NCI-H146 (cell line): ENCODE data around the gene AOPEP.

Experiments
- DNase-seq: peaks from one replicate; lab custom pipeline; 2025; lab: John Stamatoyannopoulos, UW

Gene AOPEP

DNA sequence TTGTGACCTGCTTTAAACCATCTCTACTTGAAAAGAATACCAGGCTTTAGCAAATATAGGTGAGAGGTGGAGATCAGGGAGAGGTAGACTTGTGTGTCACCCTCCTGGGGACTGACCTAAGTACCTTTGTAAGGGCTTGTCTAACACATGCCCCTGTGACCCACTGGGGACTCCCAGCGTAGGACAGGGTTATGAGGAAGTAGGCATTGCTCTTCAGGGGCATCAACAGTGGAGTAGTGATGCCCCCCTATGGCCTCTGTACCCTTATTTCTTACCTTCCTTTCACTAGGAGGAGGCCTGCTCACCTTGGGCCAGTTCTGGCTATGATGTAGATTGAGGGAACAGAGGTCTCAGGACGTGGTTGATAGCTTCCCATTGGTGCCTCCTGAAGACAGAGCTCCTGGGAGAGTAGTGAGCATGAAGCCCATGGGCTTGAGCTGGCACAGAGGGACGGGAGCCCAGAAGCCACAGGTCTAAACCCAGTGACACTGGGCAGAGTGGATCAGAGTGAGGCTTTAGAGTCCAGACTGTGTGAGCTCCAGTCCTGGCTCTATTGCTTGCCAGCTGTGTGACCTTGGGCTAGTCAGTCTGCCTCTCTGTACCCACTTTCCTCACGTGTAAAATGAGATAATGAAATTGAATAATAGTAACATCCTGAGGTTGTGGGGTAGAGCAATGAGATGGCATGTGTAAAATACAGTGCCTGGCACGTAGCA, 191.7 kb downstream of the AOPEP start:
- DNase-seq = no peak

- no peak for DNase-seq
Observed at GRCh38 chr9:94919376-94920098, 193.0 kb downstream of the AOPEP start.

DNA sequence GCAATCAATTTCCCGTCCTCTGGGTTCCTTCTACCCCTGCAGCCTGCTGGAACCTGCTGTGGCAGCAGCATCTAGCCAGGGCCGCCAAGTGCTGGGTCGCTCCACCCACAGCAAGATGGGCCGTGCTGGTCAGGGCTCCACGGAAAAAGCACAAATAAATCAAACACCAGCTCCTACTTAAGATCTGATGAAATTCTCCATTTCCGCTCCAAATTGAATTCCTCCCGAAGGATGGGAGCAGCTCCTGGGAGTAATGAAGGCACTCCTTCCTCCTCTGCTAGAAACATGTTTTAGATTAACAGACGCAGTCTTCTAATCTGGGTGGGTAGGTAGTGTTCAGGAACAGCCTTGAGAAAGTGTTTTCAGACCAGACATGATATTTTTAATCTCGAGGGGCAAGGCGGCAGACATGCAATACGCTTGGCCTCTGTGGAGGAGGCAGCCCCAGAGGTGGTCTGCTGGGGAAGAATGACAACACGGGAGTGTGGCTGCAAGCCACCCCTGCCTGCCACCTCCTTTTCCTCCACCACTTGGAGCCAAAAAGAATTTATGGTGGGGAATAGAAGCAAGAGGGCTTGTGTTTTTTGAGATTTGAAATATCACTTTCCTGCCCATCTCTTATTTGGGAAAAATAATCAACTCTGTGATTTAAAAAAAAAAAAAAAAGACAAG, 194.1 kb downstream of the AOPEP start:
- no peak for DNase-seq

DNA sequence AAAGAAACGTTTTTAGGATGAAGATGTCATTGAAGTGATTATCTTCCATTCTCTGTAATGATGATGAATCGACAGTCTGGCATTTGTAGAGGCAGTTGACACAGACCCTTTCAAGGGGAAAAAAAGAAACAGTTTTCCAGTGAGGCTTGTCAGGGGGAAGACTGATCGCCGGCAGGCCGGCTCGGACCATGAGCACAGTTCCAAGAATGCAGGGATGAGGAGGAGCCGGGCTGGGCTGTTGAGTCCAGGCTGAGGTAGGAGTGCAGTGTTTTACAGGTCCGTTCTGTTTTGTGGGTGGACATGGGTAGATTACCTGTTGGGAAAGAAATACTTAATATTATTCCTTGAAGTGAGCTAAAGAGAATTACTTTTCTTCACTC, 194.6 kb downstream of the AOPEP start:
- no peak for DNase-seq

DNA sequence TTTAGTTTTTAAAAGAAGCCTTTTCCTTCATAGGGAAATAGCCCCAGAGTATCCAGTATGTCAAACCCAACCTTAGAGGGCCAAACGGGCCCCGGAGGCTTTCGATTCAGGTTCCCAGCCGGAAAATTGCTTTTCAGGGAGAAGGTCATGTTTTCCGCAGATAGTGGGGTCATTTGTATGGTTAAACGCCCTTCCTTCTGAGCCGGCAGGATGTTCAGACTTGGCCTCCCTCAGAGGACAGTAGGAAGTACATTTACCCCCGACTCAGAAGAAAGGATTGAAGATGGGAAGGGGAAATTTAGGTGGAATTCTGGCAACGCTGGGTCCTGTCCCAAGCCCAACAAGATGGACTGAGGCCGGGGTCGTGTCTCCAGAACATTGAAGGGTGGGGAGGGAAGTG, 195.2 kb downstream of the AOPEP start:
- no peak for DNase-seq

DNA sequence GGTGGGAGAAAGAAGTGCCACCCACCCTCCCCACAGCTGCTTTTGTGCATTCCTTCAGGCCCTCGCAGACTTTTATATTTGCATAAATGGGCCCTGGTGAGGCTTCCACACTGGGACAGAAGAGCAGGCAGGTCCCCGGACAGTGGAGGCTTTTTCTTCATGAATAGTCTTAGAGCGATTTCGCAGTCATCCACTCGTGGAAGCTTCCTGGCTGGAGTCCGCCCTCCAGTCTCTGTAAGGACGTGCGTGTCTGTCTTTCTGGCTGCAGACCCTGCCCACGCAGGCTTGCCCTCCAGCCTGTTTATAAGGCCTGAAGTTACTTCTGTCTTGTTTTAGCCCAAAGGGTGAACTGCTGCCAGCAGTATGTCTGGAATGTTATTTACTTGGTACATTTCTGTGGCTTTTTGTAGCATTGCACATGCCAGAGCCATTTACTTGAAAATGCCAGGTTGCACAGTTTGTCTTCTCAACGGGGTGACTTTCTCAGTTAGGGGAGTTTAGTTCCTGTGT, 195.7 kb downstream of the AOPEP start:
- no peak for DNase-seq

- no peak for DNase-seq
Observed at GRCh38 chr9:94922691-94923107, 196.2 kb downstream of the AOPEP start.

- DNase-seq = no peak
Observed at GRCh38 chr9:94923326-94924089, 197.0 kb downstream of the AOPEP start.

GRCh38 chr9:94925751-94926430, 199.4 kb downstream of the AOPEP start:
- DNase-seq = no peak

DNA sequence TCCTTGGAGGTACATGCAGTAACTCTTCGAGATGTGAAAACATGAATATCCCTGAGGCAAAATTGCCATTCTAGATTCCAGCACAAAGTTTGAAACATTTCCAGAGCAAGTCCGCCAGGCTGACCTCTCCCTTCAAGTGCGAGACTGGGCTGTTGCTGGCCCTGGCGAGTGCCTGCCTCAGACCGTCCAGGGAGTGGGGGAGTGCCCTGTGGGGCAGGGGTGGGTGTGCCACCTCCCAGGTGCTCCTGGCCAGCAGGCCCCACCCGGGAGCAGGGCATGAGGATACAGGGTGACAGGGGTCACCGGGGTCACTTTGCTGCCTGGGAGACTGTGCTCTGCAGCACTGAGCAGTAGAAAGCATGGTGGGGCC, 199.9 kb downstream of the AOPEP start:
- DNase-seq = no peak

- DNase-seq = no peak
Observed at GRCh38 chr9:94927048-94927761, 200.7 kb downstream of the AOPEP start.

DNA sequence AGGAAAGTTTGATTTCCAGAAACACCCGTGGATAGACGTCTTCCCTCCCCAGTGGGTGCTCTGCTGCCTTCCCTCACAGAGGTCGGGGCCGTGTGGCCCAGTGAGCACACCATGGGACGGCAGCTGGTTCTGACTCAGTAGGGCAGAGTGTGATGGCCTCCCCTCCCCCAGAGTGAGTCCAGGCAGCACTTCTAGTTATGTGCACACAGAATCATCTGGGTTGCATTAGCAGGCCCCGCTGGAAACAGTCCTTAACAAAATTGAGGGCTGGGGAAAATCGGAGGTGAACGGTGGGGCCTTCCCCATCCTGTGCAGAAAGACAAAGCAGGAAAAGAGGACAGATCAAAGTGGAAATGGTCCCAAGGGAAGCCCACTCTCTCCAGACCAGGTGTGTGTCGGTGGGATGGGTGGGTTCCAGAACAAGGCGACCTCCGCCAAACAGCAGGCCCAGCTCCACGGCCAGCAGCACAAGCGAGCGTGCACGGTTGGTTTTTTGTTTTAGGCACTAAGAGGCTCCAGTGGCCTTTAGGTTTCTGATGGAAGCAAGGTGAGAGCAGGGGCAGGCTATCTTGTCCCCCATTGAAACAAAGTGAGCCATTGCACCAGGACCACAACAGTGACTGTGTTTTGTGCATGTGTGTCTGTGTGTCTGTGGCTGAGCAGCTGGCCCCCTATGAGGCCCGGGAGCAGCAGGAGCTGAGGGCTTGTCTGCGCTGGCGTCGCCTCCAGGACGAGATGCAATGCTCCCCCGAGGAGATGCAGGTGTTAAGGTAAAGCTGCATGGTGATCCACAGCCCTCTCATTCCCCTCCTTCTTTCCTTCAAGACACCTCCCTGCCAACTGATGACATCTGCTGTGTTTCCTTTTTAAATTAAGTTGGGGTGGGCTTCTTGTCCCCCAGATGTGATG, 201.5 kb downstream of the AOPEP start:
- DNase-seq = peak; percentile 39

GRCh38 chr9:94928691-94929368, 202.3 kb downstream of the AOPEP start:
- peak; percentile 63 for DNase-seq

DNA sequence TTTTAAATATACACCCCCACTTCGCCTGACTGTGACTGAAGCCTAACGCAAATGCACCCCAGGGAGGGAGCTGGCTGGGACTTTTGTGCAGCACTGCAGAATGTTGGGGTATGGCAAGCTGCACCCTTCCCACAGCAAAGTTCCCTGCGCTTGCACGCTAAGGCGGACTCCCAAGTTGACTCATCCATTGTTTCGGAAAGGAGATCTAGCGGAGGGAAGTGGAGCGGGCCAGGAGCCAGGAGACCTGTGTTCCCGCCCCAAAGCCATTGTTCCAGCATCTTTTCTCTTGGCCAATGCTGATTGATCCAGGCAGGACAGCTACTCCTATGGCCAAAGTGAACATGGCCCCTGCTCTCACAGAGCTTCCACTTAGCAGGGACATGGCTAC, 202.9 kb downstream of the AOPEP start:
- DNase-seq = no peak

DNA sequence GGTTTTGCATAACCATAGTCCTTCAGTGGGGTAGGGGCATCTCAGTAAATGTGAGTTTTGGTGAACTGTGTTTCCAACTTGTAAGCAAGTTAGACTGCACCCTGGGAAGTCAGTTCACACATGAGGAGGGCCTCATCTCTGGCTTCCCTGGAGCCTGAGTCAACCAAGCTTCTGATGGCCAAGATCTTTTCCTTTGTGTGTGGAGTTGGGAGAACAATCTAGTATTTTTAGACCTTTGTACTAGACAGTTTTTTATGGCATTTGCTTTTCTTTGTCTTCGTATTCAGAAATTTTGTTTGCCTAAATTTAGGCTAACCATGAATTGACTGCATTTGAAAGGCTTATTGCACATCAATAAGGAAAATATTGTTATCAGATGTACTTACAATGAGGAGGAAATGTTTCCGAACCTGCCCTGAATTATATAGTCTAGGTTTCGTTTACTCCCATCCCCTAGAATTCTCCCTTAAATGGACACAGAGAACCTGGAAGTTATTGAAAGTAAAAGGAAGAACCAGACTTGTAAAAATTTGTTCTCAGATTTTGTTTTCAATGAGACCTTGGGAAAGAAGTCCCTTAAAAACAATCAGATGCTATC, 204.6 kb downstream of the AOPEP start:
- no peak for DNase-seq

- DNase-seq = no peak
Observed at GRCh38 chr9:94931740-94932139, 205.2 kb downstream of the AOPEP start.

- DNase-seq = no peak
Observed at GRCh38 chr9:94932652-94933510, 206.4 kb downstream of the AOPEP start.

- DNase-seq = no peak
Observed at GRCh38 chr9:94933511-94933828, 207.0 kb downstream of the AOPEP start.
